Breast epithelium (tissue), 4 donors: ENCODE measurements around the gene NXNL1. TPM values are rescaled to one million over a fixed set of nuclear protein-coding genes. Genes with fewer than 3 reads are reported as not detected.

ENCODE experiments used
- DNase-seq, 2 donors: peaks; one replicate each; pipeline ENCODE4 v3.0.0-alpha.2; 2019; ENCODE audit warnings: low spot score in 2 of 2
- H3K27ac ChIP-seq, 2 donors: fragments of 200-600 bp; sonication (generic) in 1 of 2; one replicate each; pipeline ENCODE4 v1.5.1; 2016 to 2019; ENCODE audit warnings: mild to moderate bottlenecking in 1 of 2
- H3K27me3 ChIP-seq, 2 donors: fragments of 200-600 bp; sonication (generic) in 1 of 2; one replicate each; pipeline versions ENCODE4 v1.5.1 to v1.6.0; 2017 to 2019; ENCODE audit warnings: control low read depth in 1 of 2, mild to moderate bottlenecking in 1 of 2
- H3K36me3 ChIP-seq: fragments of 200-600 bp; one replicate; pipeline ENCODE4 v1.5.1; 2019
- H3K4me1 ChIP-seq, 2 donors: fragments of 200-600 bp; sonication (generic); one replicate each; pipeline ENCODE4 v1.5.1; 2016 to 2019; ENCODE audit warnings: control low read depth in 1 of 2
- H3K4me3 ChIP-seq, 3 donors: fragments of 200-600 bp; sonication (generic); 1 replicate in 2 of 3; 2 replicates in 1 of 3; pipeline ENCODE4 v1.5.1; 2016 to 2019; ENCODE audit warnings: mild to moderate bottlenecking in 3 of 3, moderate library complexity in 2 of 3
- H3K9me3 ChIP-seq, 2 donors: fragments of 200-600 bp; sonication (generic) in 1 of 2; one replicate each; pipeline ENCODE4 v1.5.1; 2016 to 2019; ENCODE audit warnings: control low read depth in 1 of 2
- POLR2A ChIP-seq: fragments of 450-650 bp; IDR thresholded peaks from one replicate; pipeline ENCODE4 v1.6.1; 2016; ENCODE audit warnings: antibody characterized with exemption, mild to moderate bottlenecking, moderate library complexity
- POLR2AphosphoS5 ChIP-seq, 3 donors: sonication (generic); formaldehyde crosslinking; IDR thresholded peaks; one replicate each; pipeline ENCODE4 v1.6.1; 2017; ENCODE audit warnings: antibody characterized with exemption in 3 of 3
- intact Hi-C: fragments of 100-400 bp; cut with DNase I; formaldehyde crosslinking; loops from one replicate; pipeline ENCODE4 v1.15.1; 2023; ENCODE audit warnings: low total_unique reads
- total RNA-seq, 3 donors: library from RNA; depleted of rRNA; stranded (reverse); fragments of >200 nt; gene quantifications; one replicate each; pipeline ENCODE4 v1.1.0, GENCODE V29; 2016
- TF ChIP-seq, protein P1 (sequence below), 3 donors: fragments of 450-650 bp; IDR thresholded peaks; one replicate each; pipeline ENCODE4 v1.5.1; 2016 to 2017; ENCODE audit warnings: antibody characterized with exemption in 3 of 3, mild to moderate bottlenecking in 3 of 3, moderate library complexity in 3 of 3

Gene NXNL1
- total RNA-seq, 3 donors from 2014 or later = 0.64 TPM; not detected in 2

DNA sequence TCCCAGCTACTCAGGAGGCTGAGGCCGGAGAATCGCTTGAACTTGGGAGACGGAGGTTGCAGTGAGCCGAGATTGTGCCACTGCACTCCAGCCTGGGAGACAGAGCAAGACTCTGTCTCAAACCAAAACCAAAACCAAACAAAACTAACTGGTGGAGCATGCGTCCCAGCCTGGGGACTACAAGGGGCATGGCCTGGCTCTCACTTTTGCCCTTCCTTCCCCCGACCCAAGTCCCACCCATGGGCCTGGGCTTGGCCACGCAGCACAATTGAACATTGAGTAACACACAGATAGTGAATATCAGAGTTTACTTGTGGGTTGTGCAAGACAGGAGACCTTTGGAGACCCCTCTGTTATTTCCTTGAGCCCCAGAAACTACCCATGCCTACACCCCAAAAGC lies 25.5 kb downstream of the NXNL1 start:
- no peaks in the 10 kb centered on the region for H3K4me1 ChIP-seq
- TF ChIP-seq POLR2AphosphoS5 (IDR thresholded peaks at IDR 0.05) (no peak), POLR2A (no peak)
- TF ChIP-seq, protein P1, sequence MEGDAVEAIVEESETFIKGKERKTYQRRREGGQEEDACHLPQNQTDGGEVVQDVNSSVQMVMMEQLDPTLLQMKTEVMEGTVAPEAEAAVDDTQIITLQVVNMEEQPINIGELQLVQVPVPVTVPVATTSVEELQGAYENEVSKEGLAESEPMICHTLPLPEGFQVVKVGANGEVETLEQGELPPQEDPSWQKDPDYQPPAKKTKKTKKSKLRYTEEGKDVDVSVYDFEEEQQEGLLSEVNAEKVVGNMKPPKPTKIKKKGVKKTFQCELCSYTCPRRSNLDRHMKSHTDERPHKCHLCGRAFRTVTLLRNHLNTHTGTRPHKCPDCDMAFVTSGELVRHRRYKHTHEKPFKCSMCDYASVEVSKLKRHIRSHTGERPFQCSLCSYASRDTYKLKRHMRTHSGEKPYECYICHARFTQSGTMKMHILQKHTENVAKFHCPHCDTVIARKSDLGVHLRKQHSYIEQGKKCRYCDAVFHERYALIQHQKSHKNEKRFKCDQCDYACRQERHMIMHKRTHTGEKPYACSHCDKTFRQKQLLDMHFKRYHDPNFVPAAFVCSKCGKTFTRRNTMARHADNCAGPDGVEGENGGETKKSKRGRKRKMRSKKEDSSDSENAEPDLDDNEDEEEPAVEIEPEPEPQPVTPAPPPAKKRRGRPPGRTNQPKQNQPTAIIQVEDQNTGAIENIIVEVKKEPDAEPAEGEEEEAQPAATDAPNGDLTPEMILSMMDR (IDR thresholded peaks at IDR 0.05) = no peak
- no peaks in the 10 kb centered on the region for H3K36me3 ChIP-seq
- intact Hi-C loops = no loop called here
- no peak overlapping the region for H3K27ac ChIP-seq
- no peak overlapping the region for H3K4me3 ChIP-seq
- DNase-seq = no peak
- no peaks in the 10 kb centered on the region for H3K27me3 ChIP-seq
- H3K9me3 ChIP-seq = no peaks in the 10 kb centered on the region

DNA sequence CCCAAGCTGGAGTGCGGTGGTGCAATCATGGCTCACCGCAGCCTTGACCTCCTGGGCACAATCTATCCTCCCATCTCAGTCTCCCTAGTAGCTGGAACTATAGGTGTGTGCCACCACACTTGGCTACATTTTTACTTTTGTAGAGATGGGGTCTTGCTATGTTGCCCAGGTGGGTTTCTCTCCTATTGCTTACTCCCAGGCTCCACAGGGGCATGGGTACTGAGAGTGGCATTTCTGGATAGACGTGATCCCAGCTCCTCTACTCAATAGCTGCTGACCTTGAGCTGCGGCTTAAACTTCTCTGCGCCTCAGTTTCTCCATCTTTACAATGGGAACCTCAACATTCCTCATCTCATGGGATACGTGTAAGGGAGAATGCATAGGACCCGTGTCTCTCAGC lies 29.3 kb downstream of the NXNL1 start:
- no peak for TF ChIP-seq POLR2AphosphoS5 (IDR thresholded peaks at IDR 0.05)
- no peak for TF ChIP-seq POLR2A
- TF ChIP-seq, protein P1 (IDR thresholded peaks at IDR 0.05) = no peak
- intact Hi-C loops = no loop called here
- H3K36me3 ChIP-seq = no peaks in the 10 kb centered on the region
- H3K27ac ChIP-seq = no peak overlapping the region
- H3K4me3 ChIP-seq = no peak overlapping the region
- no peak for DNase-seq
- no peaks in the 10 kb centered on the region for H3K4me1 ChIP-seq
- H3K27me3 ChIP-seq = no peaks in the 10 kb centered on the region
- H3K9me3 ChIP-seq = no peaks in the 10 kb centered on the region

DNA sequence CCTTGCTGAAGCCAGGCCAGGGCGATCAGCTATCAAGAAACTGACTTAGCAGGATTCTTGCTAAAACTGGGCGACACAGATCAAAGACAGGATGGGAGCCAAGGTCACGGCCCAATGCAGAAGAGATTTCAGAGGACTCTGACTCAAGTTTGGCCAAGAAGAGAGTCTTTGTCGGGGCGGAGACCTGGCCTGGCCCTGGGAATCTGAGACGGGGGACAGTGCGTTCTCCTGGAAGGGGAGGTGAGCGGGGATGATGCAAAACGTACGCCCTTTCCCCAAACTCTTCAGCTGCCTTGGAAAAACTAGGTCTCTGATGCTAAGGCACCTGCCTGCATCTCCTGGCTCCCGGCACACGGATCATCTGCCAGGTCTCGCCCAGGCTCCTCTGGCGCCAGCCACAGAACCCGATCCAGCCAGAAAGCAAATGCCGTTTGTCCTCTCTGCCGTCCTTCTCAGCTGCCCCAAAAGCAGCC lies 31.0 kb downstream of the NXNL1 start:
- H3K36me3 ChIP-seq = no peaks in the 10 kb centered on the region
- no peak overlapping the region for H3K4me3 ChIP-seq

DNA sequence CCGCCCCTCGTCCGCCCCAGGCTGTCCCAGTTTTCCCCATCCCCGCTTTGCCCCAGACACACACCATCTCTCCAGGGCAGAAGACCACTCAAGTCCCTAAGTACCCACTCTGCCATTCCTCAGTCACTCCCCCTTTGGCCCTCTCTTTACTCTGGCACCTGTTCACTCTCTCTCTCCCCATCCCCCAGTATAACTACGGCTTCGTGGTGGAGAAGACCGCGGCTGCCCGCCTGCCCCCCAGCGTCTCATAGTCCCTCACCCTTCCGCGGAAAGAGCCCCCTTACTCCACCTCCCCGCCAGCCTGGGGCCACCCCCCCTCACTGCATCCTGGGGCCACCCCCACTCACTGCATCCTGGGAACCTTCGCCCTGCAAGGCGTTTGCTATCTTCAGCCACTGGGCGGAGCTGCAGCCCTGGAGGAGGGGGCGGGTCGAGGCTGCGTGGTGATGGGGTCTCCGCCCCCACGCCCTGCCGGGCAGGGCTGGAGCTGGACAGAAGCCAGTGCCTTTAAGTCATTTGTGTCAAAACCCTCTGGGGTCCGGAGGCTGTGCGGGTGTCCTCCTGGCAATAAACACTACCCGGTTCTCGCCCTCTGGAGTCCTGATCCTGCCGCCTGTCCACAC lies 35.9 kb downstream of the NXNL1 start:
- Histone ChIP-seq H3K27me3 (no peaks in the 10 kb centered on the region), H3K36me3 (no peaks in the 10 kb centered on the region), H3K27ac (no peak overlapping the region), H3K4me1 (no peaks in the 10 kb centered on the region), H3K4me3 (no peak overlapping the region), H3K9me3 (no peaks in the 10 kb centered on the region)
- no peak for TF ChIP-seq POLR2A
- TF ChIP-seq POLR2AphosphoS5 (IDR thresholded peaks at IDR 0.05) = no peak
- TF ChIP-seq, protein P1 (IDR thresholded peaks at IDR 0.05) = no peak
- intact Hi-C loops = no loop called here
- DNase-seq = no peak

More for the DNA sequence above, 31.0 kb downstream of the NXNL1 start:
- H3K9me3 ChIP-seq = no peaks in the 10 kb centered on the region
- peak overlapping the region in 1 of 2 donors; percentile 52 for H3K27ac ChIP-seq
- intact Hi-C loops = no loop called here
- TF ChIP-seq POLR2AphosphoS5 (IDR thresholded peaks at IDR 0.05) = peak in 1 of 3 donors; percentile 13
- TF ChIP-seq POLR2A = no peak
- TF ChIP-seq, protein P1 (IDR thresholded peaks at IDR 0.05) = no peak
- no peak for DNase-seq
- no peaks in the 10 kb centered on the region for H3K4me1 ChIP-seq
- H3K27me3 ChIP-seq = no peaks in the 10 kb centered on the region

DNA sequence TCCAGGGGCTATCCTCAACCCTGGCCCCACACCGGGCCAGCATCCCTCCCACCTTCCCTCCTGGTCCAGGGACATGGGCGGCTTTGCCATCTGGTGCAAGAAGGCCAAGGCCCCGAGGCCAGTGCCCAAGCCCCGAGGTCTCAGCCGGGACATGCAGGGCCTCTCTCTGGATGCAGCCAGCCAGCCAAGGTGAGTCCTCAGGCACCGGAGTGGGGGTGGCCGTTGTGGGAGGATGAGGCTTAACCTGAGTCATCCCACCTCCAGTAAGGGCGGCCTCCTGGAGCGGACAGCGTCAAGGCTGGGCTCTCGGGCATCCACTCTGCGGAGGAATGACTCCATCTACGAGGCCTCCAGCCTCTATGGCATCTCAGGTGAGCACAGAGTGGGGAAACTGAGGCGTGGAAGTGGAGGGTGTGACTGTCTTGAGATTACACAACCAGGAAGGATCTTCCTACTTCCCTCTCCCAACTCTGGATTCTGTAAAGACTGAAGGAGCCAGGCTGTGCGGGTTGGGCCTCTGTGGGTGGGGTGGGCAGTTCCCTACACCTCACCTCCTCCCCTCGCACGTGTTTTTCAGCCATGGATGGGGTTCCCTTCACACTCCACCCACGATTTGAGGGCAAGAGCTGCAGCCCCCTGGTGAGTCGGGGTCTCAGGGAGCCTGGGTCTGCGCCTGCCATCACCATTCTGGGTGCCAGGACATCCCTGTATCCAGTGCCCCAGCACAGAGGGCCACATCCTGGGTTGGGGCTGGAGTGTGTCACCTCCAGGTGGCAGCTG lies 37.1 kb downstream of the NXNL1 start:
- DNase-seq = no peak
- Histone ChIP-seq H3K4me1 (no peaks in the 10 kb centered on the region), H3K27ac (no peak overlapping the region), H3K27me3 (no peaks in the 10 kb centered on the region), H3K36me3 (no peaks in the 10 kb centered on the region), H3K4me3 (no peak overlapping the region), H3K9me3 (no peaks in the 10 kb centered on the region)
- TF ChIP-seq POLR2AphosphoS5 (IDR thresholded peaks at IDR 0.05) (no peak), POLR2A (no peak)
- TF ChIP-seq, protein P1 (IDR thresholded peaks at IDR 0.05) = no peak
- intact Hi-C loops = no loop called here
